Kidney epithelial cell (primary cell): Measurements from ENCODE around the gene AOC3. TPM values are rescaled to one million over a fixed set of nuclear protein-coding genes. Genes with fewer than 3 reads are reported as not detected.
"Not testable (repeated sequence)": the region's sequence is repeated elsewhere in the genome, so short reads cannot be mapped to it uniquely, and the experiment has no call there.

Experiments
- DNase-seq: peaks from one replicate; pipeline ENCODE4 v3.0.0-alpha.2; 2010; ENCODE audit warnings: low read depth
- H3K27me3 ChIP-seq: 2 replicates; pipeline ENCODE4 v1.6.0; 2011; ENCODE audit warnings: low read length; ENCODE audit not compliant: control insufficient read depth, insufficient read depth
- H3K36me3 ChIP-seq: 2 replicates; pipeline ENCODE4 v1.5.1; 2011; ENCODE audit warnings: low read length; ENCODE audit not compliant: control insufficient read depth, insufficient read depth
- H3K4me3 ChIP-seq: 2 replicates; pipeline ENCODE4 v1.5.1; 2011; ENCODE audit warnings: low read depth, mild to moderate bottlenecking, control low read depth, low read length
- CTCF ChIP-seq: IDR thresholded peaks from 2 replicates; pipeline ENCODE4 v1.5.1; 2011; ENCODE audit warnings: mild to moderate bottlenecking, moderate library complexity, low read length, control low read depth, inconsistent platforms; ENCODE audit not compliant: insufficient read depth, poor library complexity, severe bottlenecking
- total RNA-seq: library from RNA; depleted of rRNA; stranded (reverse); fragments of >200 nt; gene quantifications from 2 replicates; pipeline ENCODE4 v1.2.3, GENCODE V29; 2015

AOC3 gene
- total RNA-seq, 1 donor from 2014 or later, result 0.08 TPM

DNA sequence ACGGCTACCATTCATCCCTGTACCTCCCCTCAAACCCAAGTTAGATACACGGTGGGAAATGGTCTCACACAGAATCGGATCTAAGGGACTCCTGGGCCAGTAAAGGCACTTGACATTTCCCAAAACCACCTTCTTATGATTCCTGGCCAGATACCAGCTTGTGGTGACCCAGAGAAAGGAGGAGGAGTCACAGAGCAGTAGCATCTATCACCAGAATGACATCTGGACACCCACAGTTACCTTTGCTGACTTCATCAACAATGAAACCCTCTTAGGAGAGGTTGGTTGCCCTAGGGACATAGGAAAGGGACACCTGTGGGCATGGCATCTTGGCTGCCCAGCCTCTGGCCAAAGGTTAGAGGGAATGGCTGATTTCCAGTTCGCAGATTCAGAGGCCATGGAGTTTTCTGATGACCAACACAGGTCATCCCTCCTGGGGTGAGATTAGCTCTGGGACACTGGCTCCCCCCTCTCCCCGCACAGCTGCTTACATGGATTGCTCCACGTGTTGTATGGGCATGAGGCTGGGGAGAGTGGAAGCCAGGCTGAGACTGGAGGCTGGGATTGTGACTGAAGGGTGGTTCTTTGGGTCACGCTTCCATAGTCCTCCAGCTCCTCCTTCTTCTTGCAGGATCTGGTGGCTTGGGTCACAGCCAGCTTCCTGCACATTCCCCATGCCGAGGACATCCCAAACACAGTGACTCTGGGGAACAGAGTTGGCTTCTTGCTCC is 1.4 kb upstream of the AOC3 start:
- TF ChIP-seq CTCF, result no peak
- no peaks in the 10 kb centered on the region for H3K27me3 ChIP-seq
- no peaks in the 10 kb centered on the region for H3K36me3 ChIP-seq
- DNase-seq, result no peak
- H3K4me3 ChIP-seq, result no peak overlapping the region

GRCh38 chr17:42851371-42852240 is 607 bp downstream of the AOC3 start:
- not testable (repeated sequence) for H3K27me3 ChIP-seq, DNase-seq, H3K36me3 ChIP-seq, H3K4me3 ChIP-seq

DNA sequence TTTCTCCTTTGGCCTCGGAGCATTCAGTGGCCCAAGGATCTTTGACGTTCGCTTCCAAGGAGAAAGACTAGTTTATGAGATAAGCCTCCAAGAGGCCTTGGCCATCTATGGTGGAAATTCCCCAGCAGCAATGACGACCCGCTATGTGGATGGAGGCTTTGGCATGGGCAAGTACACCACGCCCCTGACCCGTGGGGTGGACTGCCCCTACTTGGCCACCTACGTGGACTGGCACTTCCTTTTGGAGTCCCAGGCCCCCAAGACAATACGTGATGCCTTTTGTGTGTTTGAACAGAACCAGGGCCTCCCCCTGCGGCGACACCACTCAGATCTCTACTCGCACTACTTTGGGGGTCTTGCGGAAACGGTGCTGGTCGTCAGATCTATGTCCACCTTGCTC is 1.4 kb downstream of the AOC3 start:
- no peaks in the 10 kb centered on the region for H3K27me3 ChIP-seq
- no peak for TF ChIP-seq CTCF
- H3K36me3 ChIP-seq, result no peaks in the 10 kb centered on the region
- DNase-seq, result no peak
- no peak overlapping the region for H3K4me3 ChIP-seq

DNA sequence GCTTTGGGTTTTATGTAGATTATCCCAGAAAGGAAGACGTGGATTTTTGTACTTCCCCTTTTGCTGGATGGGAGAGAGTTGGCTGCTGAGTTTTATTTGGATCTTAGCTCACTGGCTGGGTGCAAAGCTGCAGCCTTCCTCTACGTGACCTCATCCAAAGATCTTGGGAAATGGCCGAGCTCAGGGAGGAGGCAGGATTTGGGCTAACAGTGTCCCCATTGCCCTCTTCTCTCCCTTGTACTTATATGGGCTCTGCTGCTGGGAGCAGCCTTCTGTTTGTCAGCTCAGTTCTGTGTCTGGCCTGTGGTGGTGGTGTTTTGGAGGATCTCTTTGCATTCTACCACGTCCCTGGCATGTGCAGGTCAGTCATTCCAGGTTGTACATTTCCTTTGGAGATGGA is 2.0 kb downstream of the AOC3 start:
- Histone ChIP-seq H3K36me3 (no peaks in the 10 kb centered on the region), H3K27me3 (no peaks in the 10 kb centered on the region), H3K4me3 (no peak overlapping the region)
- no peak for TF ChIP-seq CTCF
- no peak for DNase-seq

DNA sequence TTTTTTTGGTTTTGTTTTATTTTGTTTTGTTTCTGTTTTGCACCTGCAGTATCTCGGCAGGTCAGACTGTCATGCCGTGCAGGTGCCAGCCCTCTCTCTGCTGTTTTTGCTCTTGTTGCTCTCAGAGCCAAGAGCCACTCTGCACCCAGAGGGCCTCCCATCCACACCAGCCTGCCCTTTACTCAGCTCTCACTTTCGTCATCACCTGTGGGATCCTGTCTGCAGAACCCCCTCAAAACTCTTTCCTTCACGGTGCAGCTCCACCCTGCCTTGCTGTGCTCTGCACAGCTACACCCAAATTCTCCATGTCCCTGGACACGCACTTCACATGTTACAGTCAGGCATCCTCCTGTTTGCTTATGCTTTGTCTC is 2.6 kb downstream of the AOC3 start:
- no peak for TF ChIP-seq CTCF
- no peak for DNase-seq
- Histone ChIP-seq H3K27me3 (no peaks in the 10 kb centered on the region), H3K4me3 (no peak overlapping the region), H3K36me3 (no peaks in the 10 kb centered on the region)

GRCh38 chr17:42853968-42854790 is 3.2 kb downstream of the AOC3 start:
- H3K27me3 ChIP-seq, result no peaks in the 10 kb centered on the region
- H3K4me3 ChIP-seq, result no peak overlapping the region
- TF ChIP-seq CTCF, result no peak
- no peaks in the 10 kb centered on the region for H3K36me3 ChIP-seq
- no peak for DNase-seq
